SK-N-SH treated with all-trans-retinoic acid at 6 μM for 48 hours (cell line): ENCODE data around the gene TEX14.

Experiments used
- ARNTL ChIP-seq: fragments of 450-650 bp; formaldehyde crosslinking; IDR thresholded peaks from 2 replicates; pipeline ENCODE4 v1.5.0; 2020; ENCODE audit warnings: low read depth, mild to moderate bottlenecking, moderate library complexity, borderline replicate concordance
- BACH2 ChIP-seq: fragments of 250-450 bp; sonication (Bioruptor Pico); IDR thresholded peaks from 2 replicates; pipeline ENCODE4 v1.9.0; 2021; ENCODE audit warnings: mild to moderate bottlenecking, borderline replicate concordance
- CREB5 ChIP-seq: fragments of 250-450 bp; sonication (Bioruptor Pico); IDR thresholded peaks from 2 replicates; pipeline ENCODE4 v1.5.1; 2020; ENCODE audit warnings: low read depth, mild to moderate bottlenecking, moderate library complexity
- PPARA ChIP-seq: fragments of 250-450 bp; sonication (Bioruptor Pico); IDR thresholded peaks from 2 replicates; pipeline ENCODE4 v1.5.0; 2020; ENCODE audit warnings: mild to moderate bottlenecking, borderline replicate concordance
- ZFP3 ChIP-seq: fragments of 250-450 bp; sonication (Bioruptor Pico); IDR thresholded peaks from 2 replicates; pipeline ENCODE4 v1.5.0; 2020; ENCODE audit warnings: mild to moderate bottlenecking, moderate library complexity

GRCh38 chr17:58570758-58571157 is 121.1 kb downstream of the TEX14 start:
- TF ChIP-seq PPARA (CRISPR knock-in tag), result no peak
- TF ChIP-seq BACH2 (CRISPR knock-in tag), result no peak
- no peak for TF ChIP-seq ZFP3
- TF ChIP-seq ARNTL (CRISPR knock-in tag), result no peak
- no peak for TF ChIP-seq CREB5 (CRISPR knock-in tag)
